Measurements from ENCODE around the gene VPS33A.

GRCh38 chr12:122298071-122298748 lies 31.9 kb upstream of the VPS33A start:
- TF ChIP-seq POLR2A (IDR thresholded peaks at IDR 0.05; ENCODE audit: low read length) (no peak), CTCF (IDR thresholded peaks at IDR 0.05) (no peak), USF2 (IDR thresholded peaks at IDR 0.05) (no peak), MYC (IDR thresholded peaks at IDR 0.05; ENCODE audit: borderline replicate concordance, low read length) (no peak), ELK1 (IDR thresholded peaks at IDR 0.05; ENCODE audit: low read depth, low read length) (no peak), HMGXB4 (CRISPR knock-in tag; IDR thresholded peaks at IDR 0.05; ENCODE audit: borderline replicate concordance) (no peak), RCOR1 (IDR thresholded peaks at IDR 0.05; ENCODE audit: low read depth, low read length) (no peak), HEYL (CRISPR knock-in tag; IDR thresholded peaks at IDR 0.05) (no peak), BHLHE40 (IDR thresholded peaks at IDR 0.05; ENCODE audit: low read depth, low read length) (no peak)

Measured in A549 (cell line).